NCI-H1092 treated with DMSO at 0.1 percent for 48 hours (cell line): ENCODE data around the gene MAST2.
"Not testable (repeated sequence)": the region's sequence is repeated elsewhere in the genome, so short reads cannot be mapped to it uniquely, and the experiment has no call there.

Experiments used
- DNase-seq: peaks from one replicate; lab custom pipeline; 2025; lab: John Stamatoyannopoulos, UW

Gene MAST2

GRCh38 chr1:45814776-45815175 lies 11.4 kb downstream of the MAST2 start:
- no peak for DNase-seq

GRCh38 chr1:45815667-45816458 lies 12.5 kb downstream of the MAST2 start:
- no peak for DNase-seq

DNA sequence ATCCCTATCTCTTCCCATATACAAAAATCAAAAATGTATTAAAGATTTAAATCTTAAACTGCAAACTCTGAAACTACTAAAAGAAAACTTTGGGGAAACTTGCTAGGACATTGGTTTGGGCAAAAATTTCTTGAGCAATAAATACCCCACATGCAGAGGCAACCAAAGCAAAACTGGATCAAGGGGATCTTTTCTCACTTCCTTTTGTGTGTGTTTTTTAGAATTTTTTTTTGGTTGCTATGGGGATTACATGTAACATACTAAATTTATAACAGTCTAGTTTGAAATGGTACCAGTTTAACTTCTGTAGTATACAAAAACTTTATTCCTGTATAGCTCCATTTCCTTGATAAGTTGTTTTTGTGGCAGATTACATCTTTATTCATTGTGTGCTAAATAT lies 16.8 kb downstream of the MAST2 start:
- DNase-seq, result no peak

GRCh38 chr1:45820788-45821187 lies 17.4 kb downstream of the MAST2 start:
- DNase-seq, result no peak

DNA sequence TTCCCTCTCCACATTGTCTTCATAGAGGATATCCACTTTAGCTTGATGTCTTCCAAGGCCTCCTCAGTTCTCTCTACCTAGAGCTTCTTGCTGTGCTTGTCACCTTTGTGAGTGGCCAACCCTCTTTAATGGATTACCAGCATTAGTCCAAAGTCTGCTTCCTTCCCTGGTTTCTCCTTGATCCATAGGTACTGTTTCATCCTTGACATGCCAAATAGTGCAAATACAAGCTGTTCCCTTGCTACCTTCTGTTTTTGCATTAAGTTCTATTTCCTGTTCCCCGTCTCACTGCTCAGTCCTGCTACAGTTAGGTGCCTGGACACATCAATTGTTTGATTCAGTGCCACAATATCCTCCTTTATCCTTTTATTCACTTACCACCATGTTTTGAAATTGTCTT lies 19.2 kb downstream of the MAST2 start:
- no peak for DNase-seq

GRCh38 chr1:45824607-45825006 lies 21.2 kb downstream of the MAST2 start:
- no peak for DNase-seq

DNA sequence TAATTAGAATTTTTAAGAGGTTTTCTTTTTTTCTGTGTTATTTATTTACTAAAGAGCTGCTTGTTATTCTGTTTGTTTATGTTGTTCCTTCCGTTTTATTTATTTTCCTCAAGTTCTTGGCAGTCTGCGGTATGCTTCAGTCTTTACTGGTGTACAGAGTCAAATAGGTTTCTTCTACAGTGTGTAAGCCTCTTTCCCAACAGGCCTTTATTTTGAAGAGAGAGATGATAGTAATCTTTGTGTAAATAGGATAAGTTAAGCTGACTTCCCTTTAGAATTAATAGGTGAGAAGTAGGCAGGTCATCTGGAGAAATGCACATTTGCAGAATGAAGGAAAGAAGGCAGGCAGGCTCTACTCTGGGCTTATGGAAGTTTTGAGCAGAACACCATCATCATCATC lies 23.8 kb downstream of the MAST2 start:
- DNase-seq, result no peak

GRCh38 chr1:45828841-45829240 lies 25.4 kb downstream of the MAST2 start:
- no peak for DNase-seq

GRCh38 chr1:45833361-45833760 lies 29.9 kb downstream of the MAST2 start:
- no peak for DNase-seq

DNA sequence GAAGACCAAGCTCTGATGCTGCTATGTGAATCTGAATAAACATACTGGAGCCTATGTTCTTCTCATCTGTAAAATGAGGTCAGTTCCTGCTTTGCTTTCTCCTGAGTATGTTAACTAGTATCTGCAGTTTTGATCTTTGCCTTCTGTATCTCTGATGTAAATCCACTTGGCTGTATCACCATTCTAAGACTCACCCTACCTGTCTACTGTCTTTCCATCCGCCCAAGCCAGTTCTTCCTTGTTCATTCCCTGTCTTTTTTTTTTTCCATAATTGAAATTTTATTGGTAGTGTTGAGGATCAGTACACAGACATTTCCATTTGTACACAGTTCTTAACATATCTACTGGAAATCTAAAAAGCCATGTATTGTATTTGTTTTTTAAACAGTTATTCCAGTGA lies 31.3 kb downstream of the MAST2 start:
- no peak for DNase-seq

- no peak for DNase-seq
These were observed 33.0 kb downstream of the MAST2 start for GRCh38 chr1:45836451-45836850.

DNA sequence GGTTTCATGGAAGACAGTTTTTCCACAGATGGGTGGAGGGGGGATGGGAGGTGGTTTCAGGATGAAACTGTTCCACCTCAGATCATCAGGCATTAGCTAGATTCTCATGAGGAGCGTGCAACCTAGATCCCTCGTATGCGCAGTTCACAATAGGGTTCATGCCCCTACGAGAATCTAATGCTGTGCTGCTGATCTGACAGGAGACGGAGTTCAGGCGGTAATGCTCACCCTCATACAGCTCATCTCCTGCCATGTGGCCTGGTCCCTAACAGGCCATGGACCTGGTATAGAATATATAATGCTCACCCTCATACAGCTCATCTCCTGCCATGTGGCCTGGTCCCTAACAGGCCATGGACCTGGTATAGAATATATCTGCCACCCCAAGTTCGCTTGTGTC lies 33.4 kb downstream of the MAST2 start:
- DNase-seq, result not testable (repeated sequence)

DNA sequence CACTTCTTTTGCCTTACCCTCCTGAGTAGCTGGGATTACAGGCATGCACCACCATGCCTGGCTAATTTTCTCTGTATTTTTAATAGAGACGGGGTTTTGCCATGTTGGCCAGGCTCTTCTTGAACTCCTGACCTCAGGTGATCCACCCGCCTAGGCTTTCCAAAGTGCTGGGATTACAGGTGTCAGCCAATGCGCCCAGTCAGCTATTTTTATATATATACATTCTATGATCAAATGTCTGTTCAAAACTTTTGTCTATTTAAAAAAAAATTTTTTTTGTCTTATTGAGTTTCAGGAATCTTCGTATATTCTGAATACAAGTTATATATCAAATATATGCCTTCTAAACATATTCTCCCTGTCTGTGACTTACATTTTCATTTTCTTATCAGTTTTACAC lies 34.9 kb downstream of the MAST2 start:
- DNase-seq, result not testable (repeated sequence)

GRCh38 chr1:45840704-45841103 lies 37.3 kb downstream of the MAST2 start:
- peak; percentile 93 for DNase-seq

DNA sequence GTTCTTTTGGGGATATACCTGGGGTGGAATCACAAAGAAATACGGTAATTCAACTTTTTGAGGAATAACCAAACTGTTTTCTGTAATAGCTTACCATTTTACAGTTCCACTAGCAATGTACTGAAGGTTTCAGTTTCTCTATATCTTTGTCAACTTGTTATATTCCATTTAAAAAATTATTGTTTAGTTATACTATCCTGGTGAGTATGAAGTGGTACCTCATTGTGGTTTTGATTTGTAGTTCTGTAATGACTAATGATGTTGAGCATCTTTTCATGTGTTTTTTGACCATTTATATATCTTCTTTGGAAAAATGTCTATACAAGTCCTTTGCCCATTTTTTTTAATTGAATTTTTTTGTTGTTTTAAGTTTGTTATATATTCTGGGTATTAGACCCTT lies 39.4 kb downstream of the MAST2 start:
- DNase-seq, result no peak

- DNase-seq, result peak; percentile 10
These were observed 40.1 kb downstream of the MAST2 start for GRCh38 chr1:45843474-45843905.

DNA sequence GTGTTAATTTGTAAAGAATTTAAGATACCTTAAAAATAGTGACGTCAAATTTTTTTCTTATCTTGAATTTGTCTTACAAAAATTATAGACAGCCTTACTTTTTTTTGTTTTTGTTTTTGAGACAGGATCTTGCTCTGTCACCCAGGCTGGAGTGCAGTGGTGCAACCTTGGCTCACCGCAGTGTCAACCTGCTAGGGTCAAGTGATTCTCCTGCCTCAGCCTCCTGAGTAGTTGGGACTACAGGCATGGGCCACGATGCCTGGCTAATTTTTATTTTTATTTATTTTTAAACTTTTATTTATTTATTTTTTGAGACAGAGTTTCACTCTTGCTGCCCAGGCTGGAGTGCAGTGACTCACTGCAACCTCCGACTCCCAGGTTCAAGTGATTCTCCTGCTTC lies 40.6 kb downstream of the MAST2 start:
- not testable (repeated sequence) for DNase-seq

DNA sequence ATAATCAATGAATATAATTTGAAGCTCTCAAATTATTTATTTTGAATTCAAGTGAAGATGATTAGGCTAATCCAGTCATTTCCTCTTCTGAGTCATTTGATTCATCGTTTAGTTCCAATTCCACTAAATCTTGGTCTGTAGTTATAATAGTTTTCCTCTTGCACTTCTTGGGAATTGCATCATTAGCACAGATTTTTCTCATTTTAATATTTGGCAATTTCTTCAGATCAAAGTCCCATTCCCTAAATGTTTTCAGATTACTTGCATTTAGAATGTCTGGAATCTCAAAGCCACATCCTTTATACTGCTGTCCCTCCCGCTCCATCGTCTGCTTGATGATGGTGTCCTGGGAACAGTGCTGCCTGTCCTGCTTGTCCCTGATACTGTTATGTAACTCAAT lies 43.5 kb downstream of the MAST2 start:
- DNase-seq, result no peak

- DNase-seq, result no peak
These were observed 44.7 kb downstream of the MAST2 start for GRCh38 chr1:45848097-45848496.

DNA sequence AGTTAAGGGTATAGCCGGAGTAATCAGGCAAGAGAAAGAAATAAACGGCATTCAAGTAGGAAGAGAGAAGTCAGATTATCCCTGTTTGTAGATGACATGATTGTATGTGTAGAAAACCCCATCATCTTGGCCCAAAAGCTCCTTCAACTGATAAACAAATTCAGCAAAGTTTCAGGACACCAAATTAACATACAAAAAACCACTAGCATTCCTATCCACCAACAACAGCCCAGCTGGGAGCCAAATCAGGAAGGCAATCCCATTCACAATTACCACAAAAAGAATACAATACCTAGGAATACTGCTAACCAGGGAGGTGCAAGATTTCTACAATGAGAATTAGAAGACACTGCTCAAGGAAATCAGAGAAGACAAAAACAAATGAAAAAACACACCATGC lies 45.3 kb downstream of the MAST2 start:
- DNase-seq, result no peak

DNA sequence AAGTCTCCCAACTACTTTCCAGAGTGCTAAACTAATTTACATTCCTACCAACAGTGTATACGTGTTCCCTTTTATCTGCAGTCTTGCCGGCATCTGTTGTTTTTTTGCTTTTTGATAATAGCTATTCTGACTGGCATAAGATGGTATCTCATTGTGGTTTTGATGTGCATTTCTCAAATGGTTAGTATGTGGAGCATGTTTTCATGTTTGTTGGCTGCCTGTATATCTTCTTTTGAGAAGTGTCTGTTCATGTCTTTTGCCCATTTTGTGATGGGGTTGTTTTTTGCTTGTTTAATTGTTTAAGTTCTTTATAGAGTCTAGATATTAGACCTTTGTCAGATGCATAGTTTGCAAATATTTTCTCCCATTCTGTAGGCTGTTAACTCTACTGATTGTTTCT lies 46.6 kb downstream of the MAST2 start:
- no peak for DNase-seq

DNA sequence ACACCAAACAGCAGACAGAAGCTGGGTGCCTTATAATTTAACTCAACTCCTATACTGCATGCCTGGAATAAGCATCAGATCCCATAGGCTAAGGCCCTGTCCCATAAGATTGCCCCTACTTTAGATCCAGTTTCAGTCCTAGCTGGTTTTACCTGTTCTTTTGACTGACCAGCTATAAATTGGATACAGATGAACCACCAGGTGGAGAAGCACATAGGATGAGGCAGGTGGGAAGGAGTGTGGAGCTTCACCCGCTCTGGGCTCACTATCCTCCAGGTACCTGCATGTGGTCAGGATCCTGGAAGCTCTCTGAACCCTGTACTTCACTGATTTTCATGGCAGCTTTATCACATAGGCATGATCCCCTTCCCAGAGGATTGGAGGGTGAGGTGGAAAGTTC lies 51.3 kb downstream of the MAST2 start:
- no peak for DNase-seq

DNA sequence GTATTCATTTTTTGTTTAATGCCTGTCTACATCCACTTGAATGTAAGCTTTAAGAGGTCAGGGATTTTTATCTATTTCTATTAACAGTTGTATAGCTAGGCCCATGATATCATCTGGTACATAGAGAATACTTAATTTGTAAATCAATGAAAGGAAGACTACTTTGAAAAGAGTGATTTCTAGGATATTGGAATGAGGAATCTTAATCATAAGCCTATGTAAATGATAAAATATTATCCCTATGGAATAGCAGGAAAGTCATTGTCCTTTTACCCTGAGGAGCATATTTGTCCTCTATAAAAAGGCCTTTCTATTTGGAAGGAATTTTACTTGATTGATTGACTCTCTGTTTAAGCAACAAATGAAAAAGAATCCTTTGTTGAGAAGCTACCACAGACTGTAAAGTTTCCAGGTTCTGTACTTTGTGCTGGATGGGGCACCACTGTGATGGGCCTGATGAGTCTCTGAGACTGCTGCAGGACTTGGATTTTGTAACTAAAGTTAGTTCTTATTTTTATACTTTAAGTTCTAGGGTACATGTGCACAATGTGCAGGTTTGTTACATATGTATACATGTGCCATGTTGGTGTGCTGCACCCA lies 53.8 kb downstream of the MAST2 start:
- no peak for DNase-seq
